HTERT RPE-1 (cell line): ENCODE data around the gene STAB1.

Experiments
- in situ Hi-C: fragments of 300-500 bp; cut with MboI; formaldehyde crosslinking; loops from 4 replicates; pipeline ENCODE4 v1.14.3; 2020; ENCODE audit warnings: low sequenced_read_pairs

STAB1 gene

DNA sequence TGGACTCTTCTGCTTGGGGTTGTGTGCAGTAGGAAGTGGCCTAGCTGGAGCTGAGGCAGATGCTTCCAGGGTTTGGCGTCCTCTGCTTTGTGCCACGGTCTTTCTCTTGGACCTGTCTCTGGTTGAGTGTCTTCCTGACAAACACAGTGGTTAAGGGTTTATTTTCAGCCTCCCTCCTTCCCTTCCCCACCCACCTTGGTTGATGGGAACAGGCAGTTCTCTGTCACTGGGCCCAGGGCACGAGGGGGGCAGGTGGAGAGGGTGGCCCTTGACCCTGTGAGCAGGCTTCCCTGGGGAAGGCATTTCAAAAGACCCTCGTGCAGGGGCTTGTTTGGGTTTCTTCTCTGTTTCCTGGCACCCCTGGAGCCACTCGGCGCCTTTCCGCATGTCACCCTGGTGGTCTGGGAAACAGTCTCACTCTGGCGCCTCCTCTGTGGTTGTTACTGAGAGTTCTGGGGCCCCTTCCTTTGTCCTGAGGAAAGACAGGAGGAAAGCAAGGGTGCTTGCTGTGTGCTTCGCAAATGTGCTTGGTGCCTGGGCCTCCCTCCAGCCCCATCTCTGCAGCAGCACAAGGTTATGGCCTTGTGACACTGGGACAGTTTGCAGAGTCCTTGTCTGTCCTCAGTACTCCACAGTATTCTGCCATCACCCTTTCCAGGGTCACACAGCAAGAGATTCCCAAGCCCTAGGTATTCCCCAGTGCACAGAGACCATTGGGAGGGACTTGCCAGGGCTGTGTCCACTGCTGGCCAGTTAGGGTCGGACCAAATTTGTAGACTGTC lies 10.3 kb upstream of the STAB1 start:
- in situ Hi-C loops, result no loop called here

DNA sequence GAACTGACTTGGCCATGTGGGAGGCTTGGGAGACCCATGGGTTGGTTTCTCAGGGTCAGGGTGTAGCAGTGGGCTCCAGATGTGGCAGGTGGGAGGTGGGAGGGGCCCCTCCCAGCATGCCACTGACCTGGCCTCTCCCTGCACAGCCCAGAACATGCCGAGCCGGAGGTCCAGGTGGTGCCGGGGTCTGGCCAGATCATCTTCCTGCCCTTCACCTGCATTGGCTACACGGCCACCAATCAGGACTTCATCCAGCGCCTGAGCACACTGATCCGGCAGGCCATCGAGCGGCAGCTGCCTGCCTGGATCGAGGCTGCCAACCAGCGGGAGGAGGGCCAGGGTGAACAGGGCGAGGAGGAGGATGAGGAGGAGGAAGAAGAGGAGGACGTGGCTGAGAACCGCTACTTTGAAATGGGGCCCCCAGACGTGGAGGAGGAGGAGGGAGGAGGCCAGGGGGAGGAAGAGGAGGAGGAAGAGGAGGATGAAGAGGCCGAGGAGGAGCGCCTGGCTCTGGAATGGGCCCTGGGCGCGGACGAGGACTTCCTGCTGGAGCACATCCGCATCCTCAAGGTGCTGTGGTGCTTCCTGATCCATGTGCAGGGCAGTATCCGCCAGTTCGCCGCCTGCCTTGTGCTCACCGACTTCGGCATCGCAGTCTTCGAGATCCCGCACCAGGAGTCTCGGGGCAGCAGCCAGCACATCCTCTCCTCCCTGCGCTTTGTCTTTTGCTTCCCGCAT lies 7.9 kb upstream of the STAB1 start:
- in situ Hi-C loops, result no loop called here

DNA sequence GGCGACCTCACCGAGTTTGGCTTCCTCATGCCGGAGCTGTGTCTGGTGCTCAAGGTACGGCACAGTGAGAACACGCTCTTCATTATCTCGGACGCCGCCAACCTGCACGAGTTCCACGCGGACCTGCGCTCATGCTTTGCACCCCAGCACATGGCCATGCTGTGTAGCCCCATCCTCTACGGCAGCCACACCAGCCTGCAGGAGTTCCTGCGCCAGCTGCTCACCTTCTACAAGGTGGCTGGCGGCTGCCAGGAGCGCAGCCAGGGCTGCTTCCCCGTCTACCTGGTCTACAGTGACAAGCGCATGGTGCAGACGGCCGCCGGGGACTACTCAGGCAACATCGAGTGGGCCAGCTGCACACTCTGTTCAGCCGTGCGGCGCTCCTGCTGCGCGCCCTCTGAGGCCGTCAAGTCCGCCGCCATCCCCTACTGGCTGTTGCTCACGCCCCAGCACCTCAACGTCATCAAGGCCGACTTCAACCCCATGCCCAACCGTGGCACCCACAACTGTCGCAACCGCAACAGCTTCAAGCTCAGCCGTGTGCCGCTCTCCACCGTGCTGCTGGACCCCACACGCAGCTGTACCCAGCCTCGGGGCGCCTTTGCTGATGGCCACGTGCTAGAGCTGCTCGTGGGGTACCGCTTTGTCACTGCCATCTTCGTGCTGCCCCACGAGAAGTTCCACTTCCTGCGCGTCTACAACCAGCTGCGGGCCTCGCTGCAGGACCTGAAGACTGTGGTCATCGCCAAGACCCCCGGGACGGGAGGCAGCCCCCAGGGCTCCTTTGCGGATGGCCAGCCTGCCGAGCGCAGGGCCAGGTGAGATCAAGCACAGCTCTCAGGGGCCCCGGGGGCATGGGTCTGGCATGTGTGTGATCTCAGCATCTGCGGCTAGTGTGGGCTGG lies 7.1 kb upstream of the STAB1 start:
- in situ Hi-C loops, result no loop called here

DNA sequence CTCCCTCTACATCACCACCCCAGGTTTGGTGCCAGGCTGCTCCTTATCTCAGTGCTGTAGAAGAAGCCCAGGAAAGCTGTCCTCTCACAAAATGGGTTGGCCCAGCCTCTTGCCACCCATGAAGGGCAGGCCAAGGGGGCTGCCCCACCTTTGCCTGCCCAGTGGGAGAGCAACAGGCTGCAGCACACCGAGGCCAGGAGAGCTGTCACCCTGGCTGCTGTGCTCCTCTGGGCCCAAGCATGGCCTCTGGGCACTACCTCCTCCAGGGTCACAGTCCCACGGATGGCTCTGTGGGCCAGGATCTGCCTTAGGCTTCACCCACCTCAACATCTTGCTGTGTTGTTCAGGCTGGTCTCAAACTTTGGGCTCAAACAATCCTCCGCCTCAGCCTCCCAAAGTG lies 6.4 kb upstream of the STAB1 start:
- in situ Hi-C loops, result no loop called here

DNA sequence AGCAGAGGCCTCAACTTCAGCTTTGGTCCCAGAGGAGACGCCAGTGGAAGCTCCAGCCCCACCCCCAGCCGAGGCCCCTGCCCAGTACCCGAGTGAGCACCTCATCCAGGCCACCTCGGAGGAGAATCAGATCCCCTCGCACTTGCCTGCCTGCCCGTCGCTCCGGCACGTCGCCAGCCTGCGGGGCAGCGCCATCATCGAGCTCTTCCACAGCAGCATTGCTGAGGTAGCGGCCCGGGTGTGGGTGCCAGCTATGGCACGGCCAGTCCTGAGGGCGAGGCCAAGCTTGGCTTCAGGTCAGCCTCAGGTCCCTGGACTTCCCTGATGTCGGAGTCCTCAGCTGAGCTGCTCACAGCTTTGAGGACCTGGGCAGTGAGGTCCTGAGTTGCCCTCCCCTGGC lies 5.7 kb upstream of the STAB1 start:
- in situ Hi-C loops, result no loop called here

DNA sequence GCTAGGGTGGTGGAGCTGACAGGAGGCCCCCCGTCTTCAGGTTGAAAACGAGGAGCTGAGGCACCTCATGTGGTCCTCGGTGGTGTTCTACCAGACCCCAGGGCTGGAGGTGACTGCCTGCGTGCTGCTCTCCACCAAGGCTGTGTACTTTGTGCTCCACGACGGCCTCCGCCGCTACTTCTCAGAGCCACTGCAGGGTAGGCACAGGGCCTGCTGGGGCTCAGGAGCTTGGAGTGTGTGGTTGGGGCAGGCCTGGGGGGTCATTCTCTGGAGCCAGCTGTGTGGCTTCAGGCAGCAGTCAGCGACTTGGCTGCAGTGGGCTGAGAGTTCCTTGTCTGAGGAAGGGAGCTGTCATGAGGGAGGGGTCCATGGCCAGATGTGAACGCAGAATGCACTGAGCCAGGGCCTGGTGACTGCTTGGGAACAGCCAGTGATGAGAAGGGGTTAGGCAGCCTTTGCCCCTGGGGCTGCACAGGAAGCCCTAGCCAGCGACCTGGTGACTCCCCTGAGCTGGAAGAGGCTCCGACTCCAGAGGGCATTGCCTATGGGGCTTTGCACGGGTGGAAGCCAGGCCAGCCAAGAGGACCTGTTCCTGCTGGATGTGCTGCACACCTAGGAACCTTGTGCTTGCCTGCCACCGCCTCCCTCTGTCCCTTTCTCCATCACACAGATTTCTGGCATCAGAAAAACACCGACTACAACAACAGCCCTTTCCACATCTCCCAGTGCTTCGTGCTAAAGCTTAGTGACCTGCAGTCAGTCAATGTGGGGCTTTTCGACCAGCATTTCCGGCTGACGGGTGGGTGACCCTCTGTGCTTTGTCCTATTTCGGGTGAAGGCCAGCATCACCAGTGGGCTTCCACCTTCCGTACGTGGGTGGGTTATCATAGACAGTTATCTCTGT lies 4.9 kb upstream of the STAB1 start:
- in situ Hi-C loops, result no loop called here

DNA sequence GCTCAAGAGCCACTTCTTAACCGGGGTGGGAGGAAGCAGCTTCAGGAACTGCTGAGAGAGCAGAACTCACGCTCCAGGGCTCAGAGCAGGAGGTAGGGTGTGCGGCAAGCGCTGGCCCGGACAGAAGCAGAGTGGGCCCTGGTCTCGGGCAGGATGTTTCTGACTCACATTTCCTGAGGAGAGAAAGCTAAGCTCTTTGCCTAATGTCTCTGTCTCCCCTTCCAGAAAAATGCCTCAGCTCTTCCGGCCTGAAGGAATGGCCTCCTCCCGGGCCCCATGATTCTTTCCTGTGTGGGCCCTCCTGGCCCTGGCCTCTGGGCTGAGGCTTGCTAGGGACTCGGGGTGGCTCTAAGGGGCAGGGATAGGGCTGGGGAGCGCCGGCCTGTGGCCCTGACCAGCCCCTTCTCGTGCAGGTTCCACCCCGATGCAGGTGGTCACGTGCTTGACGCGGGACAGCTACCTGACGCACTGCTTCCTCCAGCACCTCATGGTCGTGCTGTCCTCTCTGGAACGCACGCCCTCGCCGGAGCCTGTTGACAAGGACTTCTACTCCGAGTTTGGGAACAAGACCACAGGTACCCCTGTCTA lies 4.1 kb upstream of the STAB1 start:
- in situ Hi-C loops, result no loop called here

DNA sequence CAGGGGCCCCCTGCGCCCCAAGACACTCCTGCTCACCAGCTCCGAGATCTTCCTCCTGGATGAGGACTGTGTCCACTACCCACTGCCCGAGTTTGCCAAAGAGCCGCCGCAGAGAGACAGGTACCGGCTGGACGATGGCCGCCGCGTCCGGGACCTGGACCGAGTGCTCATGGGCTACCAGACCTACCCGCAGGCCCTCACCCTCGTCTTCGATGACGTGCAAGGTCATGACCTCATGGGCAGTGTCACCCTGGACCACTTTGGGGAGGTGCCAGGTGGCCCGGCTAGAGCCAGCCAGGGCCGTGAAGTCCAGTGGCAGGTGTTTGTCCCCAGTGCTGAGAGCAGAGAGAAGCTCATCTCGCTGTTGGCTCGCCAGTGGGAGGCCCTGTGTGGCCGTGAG lies 3.1 kb upstream of the STAB1 start:
- in situ Hi-C loops, result no loop called here

DNA sequence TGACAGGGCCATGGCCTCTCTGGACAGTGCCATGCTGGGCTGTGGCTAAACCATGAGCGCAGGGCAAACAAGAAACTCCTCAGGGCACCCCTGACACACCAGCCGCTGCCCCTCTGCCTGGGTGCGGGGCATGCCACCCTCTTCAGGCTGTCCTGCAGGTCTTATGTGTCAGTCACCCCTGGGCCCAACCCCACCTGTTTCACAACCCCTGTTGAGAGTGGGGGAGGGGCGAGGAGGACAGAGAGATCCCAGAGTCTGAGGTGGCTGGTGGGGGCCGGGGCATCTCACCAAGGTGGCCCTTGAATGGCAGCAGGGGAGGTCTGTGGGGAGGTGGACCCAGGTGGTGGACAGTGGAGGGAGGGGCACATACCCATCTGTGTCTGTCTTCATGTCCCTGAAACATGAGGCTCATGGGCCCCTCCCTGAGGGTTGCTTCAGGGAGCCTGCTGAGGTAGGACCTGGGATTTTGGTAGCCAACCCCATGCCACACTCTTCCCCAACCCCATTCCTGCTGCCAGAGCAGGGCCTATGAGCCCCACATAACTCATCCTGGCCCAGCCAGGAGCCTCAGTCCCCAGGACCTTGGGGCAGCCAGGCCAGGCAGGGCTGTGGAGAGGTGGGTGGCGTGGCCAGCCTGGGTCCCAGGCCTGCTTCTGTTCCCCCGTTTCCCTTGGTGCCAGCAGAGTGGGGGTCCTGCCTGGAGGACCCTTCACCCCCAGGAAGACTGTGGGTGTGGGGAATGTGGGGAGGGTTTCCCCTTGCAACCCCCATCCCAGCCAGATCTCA lies 1.7 kb upstream of the STAB1 start:
- in situ Hi-C loops, result no loop called here

DNA sequence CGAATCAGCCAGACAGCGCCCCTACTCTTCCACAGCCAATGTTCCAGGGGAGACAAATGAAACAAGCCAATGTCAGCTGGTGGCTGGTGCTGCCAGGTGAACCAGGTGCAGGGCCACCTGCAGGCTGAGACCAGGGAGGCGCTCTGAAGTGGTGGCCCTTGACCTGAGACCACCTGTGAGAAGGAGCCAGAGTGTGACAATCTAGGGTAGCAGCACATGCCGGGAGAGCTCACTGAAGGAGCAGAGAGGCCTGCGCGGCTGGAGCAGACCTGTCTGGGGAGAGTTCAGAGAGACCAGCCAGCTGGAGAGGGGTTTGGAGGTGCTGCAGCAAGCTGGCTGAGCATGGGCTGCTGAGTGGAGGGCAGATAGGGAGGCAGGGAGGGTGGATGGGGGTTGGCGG lies 693 bp upstream of the STAB1 start:
- in situ Hi-C loops, result no loop called here

DNA sequence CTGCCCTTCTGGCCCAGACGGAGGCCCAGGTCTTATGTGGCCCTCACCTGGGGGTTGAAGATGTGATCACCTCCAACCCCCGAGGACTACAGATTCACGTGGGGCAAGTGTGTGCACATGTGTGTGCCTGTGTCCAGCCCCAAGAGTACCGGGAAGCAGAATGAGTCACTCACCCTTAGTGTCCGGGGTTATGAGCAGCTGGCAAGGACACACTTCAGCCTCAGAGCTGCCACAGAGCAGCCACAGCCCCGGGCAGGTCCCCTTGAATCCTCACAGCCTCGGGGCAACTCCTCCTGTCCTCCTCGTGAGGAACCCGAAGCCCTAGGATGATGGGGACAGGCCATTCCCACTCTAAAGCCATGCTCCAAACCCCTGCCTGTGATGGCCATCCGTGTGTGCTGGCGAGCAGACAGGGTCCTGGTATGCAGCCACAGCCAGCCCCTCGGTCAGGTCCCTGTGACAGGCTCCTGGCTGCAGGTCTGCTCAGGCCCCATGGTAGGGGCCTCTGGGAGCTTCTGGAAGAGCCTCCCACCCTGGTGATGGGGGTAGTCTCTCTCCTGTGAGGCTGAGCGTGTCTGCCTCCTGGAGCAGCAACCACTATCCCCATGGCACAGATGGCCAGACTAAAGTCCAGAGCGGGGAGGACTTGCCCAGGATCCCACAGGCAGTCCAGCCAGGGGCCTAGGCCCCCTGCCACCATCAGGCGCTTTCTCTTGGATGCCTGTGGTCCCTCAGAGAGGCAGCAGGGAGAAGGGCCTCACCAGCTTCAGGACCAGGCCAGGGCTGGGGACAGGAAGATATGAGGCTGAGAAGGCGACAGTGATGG lies 852 bp downstream of the STAB1 start:
- in situ Hi-C loops, result no loop called here

DNA sequence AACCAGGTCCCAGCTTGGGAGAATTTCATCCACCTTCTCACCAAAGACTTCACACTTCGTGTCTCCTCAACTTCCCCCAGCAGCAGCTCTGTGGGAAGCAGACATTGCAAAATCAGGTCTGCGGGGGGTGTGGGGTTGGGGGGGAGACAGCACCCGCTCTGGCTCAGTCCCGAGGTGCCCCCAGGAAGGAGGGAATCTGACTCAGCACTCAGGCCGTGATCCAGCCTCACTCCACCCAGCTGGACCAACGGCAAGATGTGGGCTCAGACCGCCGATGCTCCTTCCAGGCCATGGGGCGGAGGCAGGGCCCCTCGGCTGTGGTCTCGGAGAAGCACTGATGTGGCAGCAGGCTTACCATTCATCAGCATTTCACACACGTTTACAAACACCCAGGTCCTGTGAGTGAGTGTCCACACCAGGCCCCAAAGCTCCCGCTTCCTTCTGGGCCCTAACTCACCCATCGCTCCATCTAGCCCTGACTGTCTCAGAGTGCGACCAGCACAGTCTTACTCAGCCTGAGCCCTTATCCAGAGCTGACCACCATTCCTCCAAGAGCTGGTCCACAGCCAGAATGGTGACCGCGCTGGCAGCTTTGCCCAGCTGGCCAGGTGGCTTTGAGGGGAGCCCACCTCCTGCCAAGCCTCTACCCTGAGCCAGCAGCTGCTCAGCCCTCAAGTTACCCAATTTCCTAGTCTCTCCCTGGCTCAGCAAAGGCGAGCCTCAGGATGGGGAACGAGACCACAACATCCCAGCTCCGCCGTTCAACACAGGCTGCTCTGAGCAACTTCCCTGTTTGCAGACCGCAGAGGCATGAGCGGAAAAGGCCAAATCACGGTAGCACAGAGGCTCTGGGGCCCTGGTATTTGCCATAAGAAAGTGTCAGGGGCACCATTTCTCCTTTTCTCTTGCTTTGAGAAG lies 3.3 kb downstream of the STAB1 start:
- in situ Hi-C loops, result no loop called here

DNA sequence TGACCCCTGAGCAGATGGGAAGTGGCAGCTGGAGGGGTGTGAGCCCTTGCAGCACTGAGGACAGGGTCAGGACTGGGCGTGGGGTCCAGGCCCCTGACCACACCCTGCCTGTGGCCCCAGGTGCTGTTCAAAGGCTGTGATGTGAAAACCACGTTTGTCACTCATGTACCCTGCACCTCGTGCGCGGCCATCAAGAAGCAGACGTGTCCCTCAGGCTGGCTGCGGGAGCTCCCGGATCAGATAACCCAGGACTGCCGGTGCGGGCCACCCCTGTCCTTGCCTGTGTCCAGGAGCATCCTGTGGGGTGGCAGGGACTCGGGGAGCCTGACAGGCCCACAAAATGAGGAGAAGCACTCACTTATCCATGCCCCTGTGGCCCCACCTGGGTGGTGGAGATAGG lies 5.9 kb downstream of the STAB1 start:
- in situ Hi-C loops, result no loop called here

DNA sequence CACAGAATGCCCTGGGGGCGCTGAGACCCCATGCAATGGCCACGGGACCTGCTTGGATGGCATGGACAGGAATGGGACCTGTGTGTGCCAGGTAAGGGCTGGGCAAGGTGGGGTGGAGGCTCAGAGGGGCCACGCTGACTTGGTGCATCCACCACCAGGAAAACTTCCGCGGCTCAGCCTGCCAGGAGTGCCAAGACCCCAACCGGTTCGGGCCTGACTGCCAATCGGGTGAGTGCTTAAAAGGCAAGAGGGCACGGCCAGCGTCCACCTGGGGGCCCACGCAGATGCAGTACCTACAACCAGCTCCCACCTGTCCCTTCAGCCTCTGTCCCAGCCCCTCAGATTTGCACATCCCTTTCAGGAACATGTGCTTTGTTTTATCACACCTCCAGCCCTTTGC lies 6.9 kb downstream of the STAB1 start:
- in situ Hi-C loops, result no loop called here

DNA sequence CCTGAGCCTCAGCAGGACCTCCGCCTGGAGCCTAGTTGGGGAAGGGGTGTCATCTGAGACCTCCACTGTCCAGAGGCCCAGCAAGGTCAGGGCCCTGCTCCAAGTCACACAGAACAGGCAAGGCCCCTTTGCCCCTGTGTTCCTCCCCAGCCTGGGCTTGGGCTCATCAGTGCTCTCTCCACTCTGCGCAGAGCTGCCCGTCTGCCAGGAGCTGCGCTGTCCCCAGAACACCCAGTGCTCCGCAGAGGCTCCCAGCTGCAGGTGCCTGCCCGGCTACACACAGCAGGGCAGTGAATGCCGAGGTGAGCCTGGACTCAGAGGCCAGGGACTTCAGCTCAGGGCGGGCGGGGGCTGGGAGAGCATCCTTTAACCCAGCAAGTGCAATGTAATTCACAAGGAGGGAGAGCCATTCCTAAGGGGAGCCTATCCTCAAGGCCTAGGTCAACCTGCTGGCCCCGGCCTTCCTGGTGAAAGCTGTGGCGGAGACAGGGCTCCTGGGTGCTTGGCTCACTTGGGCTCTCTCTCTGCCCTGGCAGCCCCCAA lies 7.7 kb downstream of the STAB1 start:
- in situ Hi-C loops, result no loop called here

DNA sequence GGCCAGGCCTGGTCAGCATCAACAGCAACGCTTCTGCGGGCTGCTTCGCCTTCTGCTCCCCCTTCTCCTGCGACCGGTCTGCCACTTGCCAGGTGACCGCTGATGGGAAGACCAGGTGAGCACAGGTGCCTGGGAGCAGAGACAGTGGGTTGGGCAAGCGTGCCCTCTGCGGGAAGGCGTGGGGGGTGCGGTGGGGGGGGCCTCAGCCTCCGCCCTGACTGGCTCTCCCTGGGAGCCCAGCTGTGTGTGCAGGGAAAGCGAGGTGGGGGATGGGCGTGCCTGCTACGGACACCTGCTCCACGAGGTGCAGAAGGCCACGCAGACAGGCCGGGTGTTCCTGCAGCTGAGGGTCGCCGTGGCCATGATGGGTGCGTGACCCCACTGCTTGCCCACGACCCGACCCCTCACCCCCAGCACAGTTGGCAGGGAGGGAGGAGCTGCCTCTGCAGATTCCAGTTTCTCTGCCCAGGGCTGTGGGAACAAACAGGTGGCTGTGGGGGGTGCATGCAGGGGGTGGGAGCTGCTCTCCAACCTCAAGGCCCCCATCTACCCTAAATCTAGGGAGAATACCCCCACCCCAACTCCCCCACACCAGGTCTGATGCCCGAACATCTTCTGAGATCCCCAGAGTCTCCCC lies 8.8 kb downstream of the STAB1 start:
- in situ Hi-C loops, result no loop called here

DNA sequence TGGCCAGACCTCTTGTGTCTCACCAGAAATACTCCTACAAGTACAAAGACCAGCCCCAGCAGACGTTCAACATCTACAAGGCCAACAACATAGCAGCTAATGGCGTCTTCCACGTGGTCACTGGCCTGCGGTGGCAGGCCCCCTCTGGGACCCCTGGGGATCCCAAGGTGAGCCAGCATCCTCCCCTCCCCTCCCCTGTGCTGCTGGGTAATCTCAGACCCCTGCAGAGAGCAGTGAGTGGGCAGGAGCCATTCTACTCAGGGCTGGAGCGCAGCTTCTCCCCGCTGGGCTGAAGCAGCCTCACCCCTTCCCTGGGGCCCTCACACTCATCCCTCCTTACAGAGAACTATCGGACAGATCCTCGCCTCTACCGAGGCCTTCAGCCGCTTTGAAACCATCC lies 9.8 kb downstream of the STAB1 start:
- in situ Hi-C loops, result no loop called here
